Nephron progenitor cell (in vitro differentiated cells): Measurements from ENCODE around the gene FCHO1.
"Not testable (repeated sequence)": the region's sequence is repeated elsewhere in the genome, so short reads cannot be mapped to it uniquely, and the experiment has no call there.

Source experiments
- DNase-seq: peaks from one replicate; pipeline ENCODE4 v3.0.0; 2021
- H3K27ac Mint-ChIP-seq: 2 replicates; pipeline ENCODE4 v1.8.0; 2021; ENCODE audit warnings: mild to moderate bottlenecking, moderate library complexity, mixed read lengths
- H3K27me3 Mint-ChIP-seq: 2 replicates; pipeline ENCODE4 v1.8.0; 2021; ENCODE audit warnings: mild to moderate bottlenecking, low read depth, mixed read lengths; ENCODE audit not compliant: poor library complexity
- H3K36me3 Mint-ChIP-seq: 2 replicates; pipeline ENCODE4 v1.8.0; 2021; ENCODE audit warnings: low read depth, mixed read lengths
- H3K4me1 Mint-ChIP-seq: 2 replicates; pipeline ENCODE4 v1.8.0; 2021; ENCODE audit warnings: mixed read lengths
- H3K4me3 Mint-ChIP-seq: 2 replicates; pipeline ENCODE4 v1.8.0; 2021; ENCODE audit warnings: mild to moderate bottlenecking, moderate library complexity, mixed read lengths
- H3K9me3 Mint-ChIP-seq: 2 replicates; pipeline ENCODE4 v1.8.0; 2021; ENCODE audit warnings: mild to moderate bottlenecking, moderate library complexity, mixed read lengths
- TF ChIP-seq, protein P1 (sequence below): fragments of 200-600 bp; sonication (generic); IDR thresholded peaks from 2 replicates; pipeline ENCODE4 v1.5.0; 2021; ENCODE audit warnings: antibody characterized with exemption

Gene FCHO1

GRCh38 chr19:17796838-17797423 lies 45.7 kb downstream of the FCHO1 start:
- DNase-seq, result no peak
- peaks cover 86% of the 10 kb centered on the region for H3K27me3 Mint-ChIP-seq
- H3K4me3 Mint-ChIP-seq, result no peak overlapping the region
- no peak overlapping the region for H3K27ac Mint-ChIP-seq
- no peaks in the 10 kb centered on the region for H3K9me3 Mint-ChIP-seq
- H3K4me1 Mint-ChIP-seq, result peaks cover under 1% of the 10 kb centered on the region
- TF ChIP-seq, protein P1, sequence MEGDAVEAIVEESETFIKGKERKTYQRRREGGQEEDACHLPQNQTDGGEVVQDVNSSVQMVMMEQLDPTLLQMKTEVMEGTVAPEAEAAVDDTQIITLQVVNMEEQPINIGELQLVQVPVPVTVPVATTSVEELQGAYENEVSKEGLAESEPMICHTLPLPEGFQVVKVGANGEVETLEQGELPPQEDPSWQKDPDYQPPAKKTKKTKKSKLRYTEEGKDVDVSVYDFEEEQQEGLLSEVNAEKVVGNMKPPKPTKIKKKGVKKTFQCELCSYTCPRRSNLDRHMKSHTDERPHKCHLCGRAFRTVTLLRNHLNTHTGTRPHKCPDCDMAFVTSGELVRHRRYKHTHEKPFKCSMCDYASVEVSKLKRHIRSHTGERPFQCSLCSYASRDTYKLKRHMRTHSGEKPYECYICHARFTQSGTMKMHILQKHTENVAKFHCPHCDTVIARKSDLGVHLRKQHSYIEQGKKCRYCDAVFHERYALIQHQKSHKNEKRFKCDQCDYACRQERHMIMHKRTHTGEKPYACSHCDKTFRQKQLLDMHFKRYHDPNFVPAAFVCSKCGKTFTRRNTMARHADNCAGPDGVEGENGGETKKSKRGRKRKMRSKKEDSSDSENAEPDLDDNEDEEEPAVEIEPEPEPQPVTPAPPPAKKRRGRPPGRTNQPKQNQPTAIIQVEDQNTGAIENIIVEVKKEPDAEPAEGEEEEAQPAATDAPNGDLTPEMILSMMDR, result no peak
- no peaks in the 10 kb centered on the region for H3K36me3 Mint-ChIP-seq

GRCh38 chr19:17797424-17798201 lies 46.3 kb downstream of the FCHO1 start:
- Mint-ChIP-seq H3K27me3 (peaks cover 79% of the 10 kb centered on the region), H3K36me3 (no peaks in the 10 kb centered on the region)
- no peak for DNase-seq

DNA sequence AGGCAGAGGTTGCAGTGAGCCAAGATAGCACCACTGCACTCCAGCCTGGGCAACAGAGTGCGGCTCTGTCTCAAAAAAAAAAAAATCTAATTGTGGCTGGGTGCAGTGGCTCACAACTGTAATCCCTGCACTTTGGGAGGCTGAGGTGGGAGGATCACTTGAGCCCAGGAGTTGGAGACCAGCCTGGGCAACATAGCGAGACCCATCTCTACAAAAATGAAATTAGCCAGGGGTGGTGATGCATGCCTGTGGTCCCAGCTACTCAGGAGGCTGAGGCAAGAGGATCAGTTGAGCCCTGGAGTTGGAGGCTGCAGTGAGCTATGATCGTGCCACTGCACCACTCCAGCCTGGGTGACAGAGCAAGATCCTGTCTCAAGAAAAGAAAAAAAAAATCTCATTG lies 47.3 kb downstream of the FCHO1 start:
- H3K36me3 Mint-ChIP-seq, DNase-seq, H3K9me3 Mint-ChIP-seq, H3K27ac Mint-ChIP-seq, H3K4me1 Mint-ChIP-seq, H3K4me3 Mint-ChIP-seq: not testable (repeated sequence)
- peaks cover 76% of the 10 kb centered on the region for H3K27me3 Mint-ChIP-seq

More at GRCh38 chr19:17797424-17798201, 46.3 kb downstream of the FCHO1 start:
- no peak overlapping the region for H3K27ac Mint-ChIP-seq
- TF ChIP-seq, protein P1, result no peak
- no peaks in the 10 kb centered on the region for H3K9me3 Mint-ChIP-seq
- H3K4me1 Mint-ChIP-seq, result no peaks in the 10 kb centered on the region
- H3K4me3 Mint-ChIP-seq, result no peak overlapping the region

DNA sequence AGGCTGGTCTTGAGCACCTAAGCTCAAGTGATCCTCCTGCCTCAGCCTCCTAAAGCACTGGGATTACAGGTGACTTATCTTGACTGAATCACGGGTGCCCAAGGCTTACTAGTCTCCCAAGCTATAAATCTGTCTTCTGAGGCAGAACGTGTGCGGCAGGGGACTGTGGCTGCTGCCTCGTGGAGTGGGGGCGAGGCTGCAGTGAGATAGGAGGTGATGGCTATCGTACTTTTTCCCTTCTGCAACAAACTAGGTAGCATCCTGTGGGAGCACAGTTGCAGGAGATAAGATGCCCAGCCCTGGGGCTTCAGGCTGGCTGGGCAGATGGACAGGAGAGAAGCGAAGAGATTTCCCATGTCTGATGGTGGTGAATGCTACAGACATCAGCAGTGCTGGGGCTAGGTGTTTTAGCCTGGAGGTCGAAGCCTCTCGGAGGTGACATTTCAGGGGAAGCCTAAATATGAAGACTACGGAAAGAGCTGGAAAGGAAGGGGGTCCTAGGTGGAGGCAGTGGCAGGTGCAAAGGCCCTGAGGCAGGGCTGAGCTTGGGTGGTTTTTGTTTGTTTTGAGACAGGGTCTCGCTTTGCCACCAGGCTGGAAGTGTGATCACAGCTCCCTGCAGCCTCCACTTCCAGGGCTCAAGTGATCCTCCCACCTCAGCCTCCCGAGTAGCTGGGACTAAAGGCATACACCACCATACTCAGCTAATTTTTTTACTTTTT lies 51.0 kb downstream of the FCHO1 start:
- Mint-ChIP-seq H3K27me3 (peaks cover 53% of the 10 kb centered on the region), H3K4me3 (no peak overlapping the region), H3K27ac (no peak overlapping the region), H3K9me3 (no peaks in the 10 kb centered on the region), H3K36me3 (no peaks in the 10 kb centered on the region), H3K4me1 (no peaks in the 10 kb centered on the region)
- no peak for DNase-seq
- TF ChIP-seq, protein P1, result no peak

GRCh38 chr19:17803264-17803896 lies 52.1 kb downstream of the FCHO1 start:
- TF ChIP-seq, protein P1, result no peak
- H3K36me3 Mint-ChIP-seq, result no peaks in the 10 kb centered on the region
- H3K27ac Mint-ChIP-seq, result no peak overlapping the region
- H3K4me1 Mint-ChIP-seq, result no peaks in the 10 kb centered on the region
- no peak for DNase-seq
- no peak overlapping the region for H3K4me3 Mint-ChIP-seq
- H3K27me3 Mint-ChIP-seq, result peaks cover 49% of the 10 kb centered on the region
- H3K9me3 Mint-ChIP-seq, result no peaks in the 10 kb centered on the region

GRCh38 chr19:17805427-17805826 lies 54.1 kb downstream of the FCHO1 start:
- TF ChIP-seq, protein P1, result no peak
- H3K4me3 Mint-ChIP-seq, result no peak overlapping the region
- no peak overlapping the region for H3K27ac Mint-ChIP-seq
- H3K27me3 Mint-ChIP-seq, result peaks cover 43% of the 10 kb centered on the region
- H3K36me3 Mint-ChIP-seq, result no peaks in the 10 kb centered on the region
- H3K4me1 Mint-ChIP-seq, result no peaks in the 10 kb centered on the region
- H3K9me3 Mint-ChIP-seq, result no peaks in the 10 kb centered on the region
- no peak for DNase-seq
